T-helper 22 cell (primary cell): Measurements from ENCODE around the gene CADPS2.
"Not testable (repeated sequence)": the region's sequence is repeated elsewhere in the genome, so short reads cannot be mapped to it uniquely, and the experiment has no call there.

ENCODE experiments used
- DNase-seq: peaks from one replicate; pipeline ENCODE4 v3.0.0-alpha.2; 2020; ENCODE audit warnings: low read depth

CADPS2 gene

GRCh38 chr7:122849957-122850328 lies 36.3 kb downstream of the CADPS2 start:
- no peak for DNase-seq

- no peak for DNase-seq
These were observed 36.8 kb downstream of the CADPS2 start for GRCh38 chr7:122849322-122849956.

- DNase-seq: no peak
These were observed 38.3 kb downstream of the CADPS2 start for GRCh38 chr7:122847871-122848473.

- DNase-seq: no peak
These were observed 39.7 kb downstream of the CADPS2 start for GRCh38 chr7:122846591-122846990.

GRCh38 chr7:122845286-122845685 lies 41.0 kb downstream of the CADPS2 start:
- no peak for DNase-seq

GRCh38 chr7:122844191-122844988 lies 41.9 kb downstream of the CADPS2 start:
- DNase-seq: no peak

GRCh38 chr7:122842971-122843370 lies 43.3 kb downstream of the CADPS2 start:
- DNase-seq: no peak

- DNase-seq: not testable (repeated sequence)
These were observed 50.0 kb downstream of the CADPS2 start for GRCh38 chr7:122836286-122836685.

- not testable (repeated sequence) for DNase-seq
These were observed 51.7 kb downstream of the CADPS2 start for GRCh38 chr7:122834571-122834942.

- DNase-seq: no peak
These were observed 52.2 kb downstream of the CADPS2 start for GRCh38 chr7:122833888-122834570.

- no peak for DNase-seq
These were observed 54.8 kb downstream of the CADPS2 start for GRCh38 chr7:122831436-122831835.

GRCh38 chr7:122829962-122830361 lies 56.3 kb downstream of the CADPS2 start:
- no peak for DNase-seq

GRCh38 chr7:122827763-122828162 lies 58.5 kb downstream of the CADPS2 start:
- no peak for DNase-seq

- DNase-seq: no peak
These were observed 72.4 kb downstream of the CADPS2 start for GRCh38 chr7:122813845-122814244.

- no peak for DNase-seq
These were observed 82.4 kb downstream of the CADPS2 start for GRCh38 chr7:122803851-122804250.

- no peak for DNase-seq
These were observed 82.9 kb downstream of the CADPS2 start for GRCh38 chr7:122803323-122803722.

GRCh38 chr7:122802301-122802751 lies 83.9 kb downstream of the CADPS2 start:
- no peak for DNase-seq

GRCh38 chr7:122791959-122792545 lies 94.2 kb downstream of the CADPS2 start:
- DNase-seq: no peak

- no peak for DNase-seq
These were observed 95.7 kb downstream of the CADPS2 start for GRCh38 chr7:122790591-122790990.

GRCh38 chr7:122790132-122790531 lies 96.1 kb downstream of the CADPS2 start:
- DNase-seq: no peak

- no peak for DNase-seq
These were observed 97.1 kb downstream of the CADPS2 start for GRCh38 chr7:122789156-122789555.

GRCh38 chr7:122770686-122771335 lies 115.4 kb downstream of the CADPS2 start:
- DNase-seq: no peak
